Left lung (tissue), 10 donors: Measurements from ENCODE around the gene TTC39B. TPM values are rescaled to one million over a fixed set of nuclear protein-coding genes. Genes with fewer than 3 reads are reported as not detected.

ENCODE experiments used
- ATAC-seq: fragments of 200-7000 bp; cut with Tn5 transposase; one replicate; pipeline ENCODE4 v1.9.1; 2020; ENCODE audit warnings: moderate library complexity
- DNase-seq, 4 donors: peaks; one replicate each; pipeline ENCODE4 v3.0.0-alpha.2; 2013 to 2020
- H3K27ac ChIP-seq, 2 donors: fragments of 200-600 bp; sonication (generic) in 1 of 2; one replicate each; pipeline versions ENCODE4 v1.5.0 to v1.8.0; 2020 to 2021
- H3K27me3 ChIP-seq, 2 donors: fragments of 200-600 bp; sonication (generic) in 1 of 2; one replicate each; pipeline versions ENCODE4 v1.5.0 to v1.8.0; 2020 to 2021
- H3K36me3 ChIP-seq, 2 donors: fragments of 200-600 bp; sonication (generic) in 1 of 2; one replicate each; pipeline versions ENCODE4 v1.5.0 to v1.8.0; 2020 to 2021
- H3K4me1 ChIP-seq, 2 donors: fragments of 200-600 bp; one replicate each; pipeline ENCODE4 v1.8.0; 2021
- H3K4me3 ChIP-seq, 2 donors: fragments of 200-600 bp; sonication (generic) in 1 of 2; one replicate each; pipeline versions ENCODE4 v1.5.0 to v1.8.0; 2020 to 2021; ENCODE audit warnings: mild to moderate bottlenecking in 1 of 2
- H3K9me3 ChIP-seq, 2 donors: fragments of 200-600 bp; sonication (generic) in 1 of 2; one replicate each; pipeline versions ENCODE4 v1.5.0 to v1.8.0; 2020 to 2021
- CTCF ChIP-seq, 2 donors: fragments of 200-600 bp; sonication (generic) in 1 of 2; IDR thresholded peaks; one replicate each; pipeline versions ENCODE4 v1.5.0 to v1.8.0; 2021; ENCODE audit warnings: antibody characterized with exemption in 2 of 2
- intact Hi-C, 2 donors: fragments of 100-400 bp; cut with DNase I; formaldehyde crosslinking; loops; one replicate each; pipeline versions ENCODE4 v1.11.2 to v1.14.2; 2022
- polyA plus RNA-seq, 6 donors: library from polyadenylated mRNA; unstranded; fragments of 120-200 nt; gene quantifications; one replicate each; pipeline ENCODE4 v1.2.1, GENCODE V29; 2013; ENCODE audit not compliant: insufficient read length in 6 of 6
- total RNA-seq, 2 donors: library from RNA; stranded (reverse); fragmentation: NEBNext Ultra II Directional; extraction: Animal tissue kit (Norgen Biotek cat#: 25700); gene quantifications; one replicate each; pipeline ENCODE4 v1.2.1, GENCODE V29; 2021
- donor health status: DM: no; HTN: yes; CAD: no.
- donor health status: DM: no; HTN: no; CAD: no.

The TTC39B gene
- total and polyA plus RNA-seq, 8 donors: 10.7 to 23.2 (median 13.1) TPM

DNA sequence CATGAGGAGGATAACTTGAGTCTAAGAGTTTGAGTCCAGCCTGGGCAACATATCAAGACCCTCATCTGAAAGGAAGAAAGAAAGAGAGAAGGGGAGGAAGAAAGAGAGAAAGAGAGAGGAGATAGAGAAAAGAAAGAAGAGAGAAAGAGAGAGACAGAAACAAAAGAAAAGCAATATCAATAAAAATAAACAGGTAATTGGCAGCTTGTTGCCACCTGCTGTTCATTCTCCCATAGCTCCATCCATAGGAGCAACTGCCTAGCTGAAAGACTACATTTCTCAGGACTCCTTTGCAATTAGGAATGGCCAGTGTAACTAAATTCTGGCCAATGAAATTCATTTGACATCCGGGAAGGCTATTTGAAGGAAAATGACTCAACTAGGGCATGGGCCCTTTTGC is 4.6 kb upstream of the TTC39B start:
- Histone ChIP-seq H3K36me3 (no peaks in the 10 kb centered on the region), H3K9me3 (no peaks in the 10 kb centered on the region), H3K4me3 (no peak overlapping the region), H3K4me1 (peaks cover 0 to 3% of the 10 kb centered on the region in 2 donors), H3K27ac (no peak overlapping the region), H3K27me3 (no peaks in the 10 kb centered on the region)
- intact Hi-C loops: no loop called here
- ATAC-seq (no peak), DNase-seq (no peak)
- no peak for TF ChIP-seq CTCF (IDR thresholded peaks at IDR 0.05)

DNA sequence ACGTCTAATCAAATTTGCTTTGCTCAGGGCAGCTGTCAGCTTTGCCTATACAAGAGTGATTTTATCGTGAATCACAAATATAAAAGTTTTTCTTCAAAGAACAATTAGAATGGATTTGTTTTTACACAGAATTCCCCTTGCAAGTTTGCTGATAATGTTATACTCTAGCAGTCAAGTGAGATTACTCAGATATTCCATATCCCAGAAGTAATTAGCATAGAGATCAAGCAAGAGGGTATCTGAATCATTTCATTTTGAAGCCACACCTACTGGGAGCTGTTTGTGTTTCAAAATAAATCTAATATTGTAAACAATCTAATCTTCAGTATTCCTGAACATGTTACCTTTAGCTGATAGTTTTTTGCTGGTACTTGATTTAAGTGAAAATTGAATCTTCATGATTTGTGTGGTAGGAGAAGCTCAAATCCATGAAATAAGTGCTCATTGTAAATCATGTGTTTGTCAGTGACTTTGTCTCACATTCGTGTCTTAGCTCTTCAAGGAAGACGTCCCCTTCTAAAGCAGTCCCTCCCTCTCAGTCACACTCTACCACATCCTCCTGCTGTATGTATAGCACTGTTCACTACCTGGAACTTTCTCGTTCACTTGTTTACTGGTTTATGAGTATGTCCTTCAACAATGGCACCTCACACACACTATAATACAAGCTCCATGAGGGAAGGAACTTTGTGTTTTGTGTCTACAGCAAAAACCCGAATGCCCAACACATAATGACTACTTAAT is 3.3 kb upstream of the TTC39B start:
- H3K36me3 ChIP-seq: no peaks in the 10 kb centered on the region
- TF ChIP-seq CTCF (IDR thresholded peaks at IDR 0.05): no peak
- DNase-seq (no peak), ATAC-seq (no peak)
- H3K4me3 ChIP-seq: no peak overlapping the region
- peaks cover 0 to 7% of the 10 kb centered on the region in 2 donors for H3K27me3 ChIP-seq
- intact Hi-C loops: no loop called here
- peaks cover 0 to 13% of the 10 kb centered on the region in 2 donors for H3K4me1 ChIP-seq
- no peaks in the 10 kb centered on the region for H3K9me3 ChIP-seq
- H3K27ac ChIP-seq: no peak overlapping the region

- no peaks in the 10 kb centered on the region for H3K9me3 ChIP-seq
- no peak for DNase-seq
- no peak for TF ChIP-seq CTCF (IDR thresholded peaks at IDR 0.05)
- peaks cover 0 to 15% of the 10 kb centered on the region in 2 donors for H3K4me1 ChIP-seq
- no peaks in the 10 kb centered on the region for H3K36me3 ChIP-seq
- intact Hi-C loops: no loop called here
- no peak for ATAC-seq
- H3K27me3 ChIP-seq: peaks cover 0 to 7% of the 10 kb centered on the region in 2 donors
- H3K4me3 ChIP-seq: no peak overlapping the region
- no peak overlapping the region for H3K27ac ChIP-seq
These were observed 1.5 kb upstream of the TTC39B start for GRCh38 chr9:15308511-15308910.

- H3K9me3 ChIP-seq: no peaks in the 10 kb centered on the region
- no peak for TF ChIP-seq CTCF (IDR thresholded peaks at IDR 0.05)
- H3K4me3 ChIP-seq: peak overlapping the region; percentile 85 to 91
- no peaks in the 10 kb centered on the region for H3K36me3 ChIP-seq
- peak; percentile 1 for ATAC-seq
- peaks cover 0 to 7% of the 10 kb centered on the region in 2 donors for H3K27me3 ChIP-seq
- H3K27ac ChIP-seq: peak overlapping the region in 1 of 2 donors; percentile 84
- DNase-seq: no peak
- H3K4me1 ChIP-seq: peaks cover 0 to 15% of the 10 kb centered on the region in 2 donors
- intact Hi-C loops: no loop called here
These were observed 466 bp upstream of the TTC39B start for GRCh38 chr9:15307523-15307841.

DNA sequence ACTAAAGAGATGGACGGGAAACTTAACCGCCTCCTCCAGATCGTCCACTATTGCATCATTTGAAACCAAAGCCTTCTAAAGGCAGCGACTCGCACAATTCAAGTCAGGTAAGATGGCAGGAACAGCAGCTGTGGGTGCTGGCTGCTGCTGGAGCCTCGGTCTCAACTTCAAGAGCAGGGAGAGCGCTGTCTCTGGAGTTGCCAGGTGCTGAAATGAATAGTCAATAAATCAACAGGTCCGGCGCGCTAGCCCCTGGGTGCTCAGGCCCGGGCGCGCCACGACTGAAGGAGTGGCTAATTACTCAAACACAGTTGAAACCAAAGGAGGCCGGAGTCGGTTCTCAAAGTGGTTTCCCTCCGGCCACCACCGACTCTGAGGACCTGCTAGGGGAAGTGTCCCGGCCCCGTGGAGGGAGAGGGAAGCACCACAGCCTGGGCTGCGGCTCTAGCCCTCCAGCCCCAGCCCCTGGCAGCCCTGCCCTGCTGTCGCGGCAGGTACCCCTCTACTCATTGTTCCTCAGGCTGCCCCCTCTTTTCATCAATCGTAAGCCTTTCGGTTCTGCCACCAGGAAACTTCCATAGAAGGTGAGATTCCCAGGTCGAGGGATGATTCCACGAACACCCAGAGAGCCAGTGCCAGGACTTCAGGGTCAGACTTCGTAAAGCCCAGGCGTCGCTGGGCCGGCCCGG is 804 bp downstream of the TTC39B start:
- TF ChIP-seq CTCF (IDR thresholded peaks at IDR 0.05): no peak
- H3K4me3 ChIP-seq: peak overlapping the region; percentile 85 to 91
- H3K4me1 ChIP-seq: peaks cover 0 to 15% of the 10 kb centered on the region in 2 donors
- intact Hi-C loops: no loop called here
- peak overlapping the region; percentile 81 to 84 for H3K27ac ChIP-seq
- H3K9me3 ChIP-seq: no peaks in the 10 kb centered on the region
- DNase-seq (peak; percentile 45 to 89 (median 75)), ATAC-seq (peak; percentile 71)
- H3K36me3 ChIP-seq: no peaks in the 10 kb centered on the region
- H3K27me3 ChIP-seq: peaks cover 0 to 7% of the 10 kb centered on the region in 2 donors
